GM12875 (cell line): ENCODE results near the gene CASZ1.

ENCODE experiments used
- H3K4me3 ChIP-seq: one replicate; pipeline ENCODE4 v1.5.1; 2011; ENCODE audit warnings: low read depth, low read length, control low read depth
- TF ChIP-seq, protein P1 (sequence below): IDR thresholded peaks from 2 replicates; pipeline ENCODE4 v1.5.1; 2011; ENCODE audit warnings: low read depth, mild to moderate bottlenecking, control low read depth, inconsistent platforms, low read length, moderate library complexity, borderline replicate concordance; ENCODE audit not compliant: insufficient read depth

The CASZ1 gene

DNA sequence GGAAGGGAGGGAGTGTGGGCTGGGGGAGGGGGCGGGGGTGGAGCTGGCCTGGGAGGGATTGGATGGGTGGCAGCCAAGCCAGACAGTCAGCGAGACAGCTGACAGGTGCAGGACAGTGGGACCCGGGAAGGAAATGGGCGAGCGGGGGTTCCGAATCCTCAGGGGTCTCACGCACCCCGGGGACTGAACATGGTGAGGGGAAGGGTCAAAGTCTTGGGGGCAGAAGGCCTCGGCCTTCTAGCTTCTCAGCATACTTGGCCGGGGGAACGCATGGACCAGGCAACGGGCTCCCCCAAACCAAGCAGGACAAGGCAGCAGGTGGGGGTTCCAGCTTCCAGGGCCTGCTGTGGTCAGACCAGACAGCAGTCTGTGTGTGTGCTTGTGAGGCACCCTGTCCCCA is 23.1 kb downstream of the CASZ1 start:
- no peak overlapping the region for H3K4me3 ChIP-seq
- TF ChIP-seq, protein P1, sequence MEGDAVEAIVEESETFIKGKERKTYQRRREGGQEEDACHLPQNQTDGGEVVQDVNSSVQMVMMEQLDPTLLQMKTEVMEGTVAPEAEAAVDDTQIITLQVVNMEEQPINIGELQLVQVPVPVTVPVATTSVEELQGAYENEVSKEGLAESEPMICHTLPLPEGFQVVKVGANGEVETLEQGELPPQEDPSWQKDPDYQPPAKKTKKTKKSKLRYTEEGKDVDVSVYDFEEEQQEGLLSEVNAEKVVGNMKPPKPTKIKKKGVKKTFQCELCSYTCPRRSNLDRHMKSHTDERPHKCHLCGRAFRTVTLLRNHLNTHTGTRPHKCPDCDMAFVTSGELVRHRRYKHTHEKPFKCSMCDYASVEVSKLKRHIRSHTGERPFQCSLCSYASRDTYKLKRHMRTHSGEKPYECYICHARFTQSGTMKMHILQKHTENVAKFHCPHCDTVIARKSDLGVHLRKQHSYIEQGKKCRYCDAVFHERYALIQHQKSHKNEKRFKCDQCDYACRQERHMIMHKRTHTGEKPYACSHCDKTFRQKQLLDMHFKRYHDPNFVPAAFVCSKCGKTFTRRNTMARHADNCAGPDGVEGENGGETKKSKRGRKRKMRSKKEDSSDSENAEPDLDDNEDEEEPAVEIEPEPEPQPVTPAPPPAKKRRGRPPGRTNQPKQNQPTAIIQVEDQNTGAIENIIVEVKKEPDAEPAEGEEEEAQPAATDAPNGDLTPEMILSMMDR, result no peak

DNA sequence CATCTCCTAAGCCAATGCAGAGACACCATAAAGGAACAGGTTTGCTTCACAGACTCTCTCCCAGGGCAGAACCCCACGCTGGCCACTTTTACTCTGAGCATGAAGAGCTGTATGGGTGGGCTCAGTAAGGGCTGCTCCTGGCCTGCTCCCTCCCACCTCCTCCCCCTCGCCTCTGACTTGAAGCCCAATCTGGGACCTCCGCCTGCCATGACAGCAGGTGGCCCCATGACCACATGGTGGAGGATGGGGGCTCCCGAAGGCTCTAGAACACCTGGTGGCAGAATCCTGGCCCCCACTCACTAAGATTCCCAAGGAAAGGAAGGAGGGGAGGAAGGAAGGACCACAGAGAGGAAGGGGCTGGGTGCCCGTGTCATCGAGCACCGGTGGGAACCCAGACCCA is 23.7 kb downstream of the CASZ1 start:
- TF ChIP-seq, protein P1, result no peak
- H3K4me3 ChIP-seq, result no peak overlapping the region

DNA sequence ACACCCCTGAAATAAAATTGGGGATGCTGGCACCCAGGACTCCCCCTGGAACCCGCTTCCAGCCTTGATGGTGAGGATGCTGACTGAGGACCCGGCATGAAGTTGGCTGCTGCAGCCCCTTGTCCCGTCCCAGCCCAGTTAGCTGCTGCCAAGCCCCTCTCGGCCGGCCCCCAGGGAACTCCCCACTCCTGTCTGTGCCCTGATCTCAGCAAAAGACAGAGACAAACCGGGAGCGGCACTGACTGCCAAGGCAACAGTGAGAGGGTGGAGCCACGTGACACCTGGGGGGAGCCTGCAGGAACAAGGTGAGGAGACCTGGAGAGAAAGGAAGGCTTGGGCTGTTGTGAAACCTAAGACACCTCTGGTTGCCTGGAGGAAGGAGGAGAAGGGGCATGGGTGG is 24.7 kb downstream of the CASZ1 start:
- TF ChIP-seq, protein P1, result no peak
- no peak overlapping the region for H3K4me3 ChIP-seq

DNA sequence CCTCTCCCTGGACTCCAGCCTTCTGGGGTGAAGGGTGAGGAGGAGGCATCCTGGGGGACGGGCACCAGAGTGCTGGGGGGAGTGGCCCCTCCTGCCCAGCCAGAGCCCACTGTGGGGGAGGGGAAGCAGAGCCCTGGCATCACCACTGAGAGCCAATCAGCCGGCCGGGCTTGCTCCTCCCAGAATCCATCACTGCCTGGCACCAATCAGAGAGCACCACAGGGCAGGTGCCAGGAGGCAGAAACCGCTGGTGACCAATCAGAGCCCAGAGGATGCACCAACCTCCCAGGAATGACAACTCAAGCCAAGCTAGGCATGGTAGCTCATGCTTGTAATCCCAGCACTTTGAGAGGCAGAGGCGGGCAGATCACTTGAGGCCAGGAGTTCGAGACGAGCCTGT is 27.9 kb downstream of the CASZ1 start:
- TF ChIP-seq, protein P1, result no peak

DNA sequence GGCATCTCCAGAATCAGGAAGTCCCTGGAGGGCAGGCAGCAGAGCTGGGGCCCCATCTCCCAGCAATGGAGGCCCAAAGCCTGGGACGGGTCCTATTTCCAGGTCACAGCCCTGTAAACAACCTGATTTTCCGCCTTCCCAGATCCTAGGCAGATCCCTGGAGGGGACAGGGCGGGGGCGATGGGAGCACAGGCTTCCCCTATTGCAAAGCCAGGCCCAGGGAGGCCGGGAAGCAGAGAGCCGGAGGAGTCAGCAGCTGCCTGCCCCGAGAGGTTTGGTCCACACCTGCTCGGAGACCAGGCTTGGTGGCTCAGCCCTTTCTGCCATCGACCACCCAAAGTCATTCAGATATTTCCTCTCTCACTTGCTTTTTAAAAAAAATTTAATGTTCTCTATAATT is 29.2 kb downstream of the CASZ1 start:
- no peak overlapping the region for H3K4me3 ChIP-seq
- TF ChIP-seq, protein P1, result no peak

More for the DNA sequence above, 27.9 kb downstream of the CASZ1 start:
- H3K4me3 ChIP-seq, result no peak overlapping the region

DNA sequence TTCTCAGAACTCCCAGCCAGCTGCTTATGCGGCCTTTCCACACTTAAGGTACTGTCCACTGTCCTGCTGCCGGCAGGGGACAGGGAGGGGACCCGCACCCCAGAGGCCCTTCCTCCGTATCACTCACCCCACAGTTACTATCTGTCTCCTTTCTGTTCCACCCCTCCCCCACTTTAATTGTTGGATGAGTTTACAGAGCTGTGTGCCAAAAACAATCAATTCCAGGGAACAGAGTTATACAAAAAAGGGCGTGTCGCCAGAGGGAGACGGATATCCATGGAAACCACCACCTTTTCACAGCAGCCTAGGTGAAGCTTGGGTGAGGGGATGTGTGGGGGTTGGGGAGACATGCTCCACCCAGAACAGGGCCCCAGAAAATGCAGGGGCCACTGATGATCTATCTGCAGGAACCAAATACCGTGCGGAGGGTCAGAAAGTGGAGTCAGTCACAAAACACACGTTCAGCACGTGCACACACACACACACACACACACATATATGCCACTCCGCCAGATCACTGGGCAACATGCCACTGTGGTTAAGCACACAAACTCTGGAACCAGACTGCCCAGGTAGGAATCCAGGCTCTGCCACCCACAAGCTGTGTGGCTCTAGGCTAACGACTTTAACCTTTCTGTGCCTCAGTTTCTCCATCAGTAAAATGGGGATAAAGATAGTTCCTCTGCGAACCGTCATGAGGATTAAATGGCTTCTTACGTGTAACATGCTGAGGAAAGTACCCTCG is 30.5 kb downstream of the CASZ1 start:
- no peak overlapping the region for H3K4me3 ChIP-seq
- TF ChIP-seq, protein P1, result no peak

DNA sequence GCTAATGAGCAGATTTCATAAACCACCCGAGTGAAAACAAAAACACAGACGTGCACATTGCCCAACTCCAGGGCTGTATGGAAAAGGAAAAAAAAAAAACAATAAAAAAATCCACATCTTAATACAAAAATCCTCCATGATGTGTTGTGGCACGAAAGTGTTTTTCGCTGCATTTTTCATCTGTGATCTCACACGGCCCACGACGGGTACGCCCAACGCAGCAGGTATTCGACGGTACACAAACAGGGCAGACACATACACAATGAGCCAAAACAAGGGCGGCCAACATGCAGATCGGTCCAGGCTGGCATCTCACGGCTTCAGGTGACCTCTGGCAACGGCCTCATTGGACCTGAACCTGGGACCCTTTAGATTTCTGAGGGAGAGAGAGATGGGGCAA is 31.1 kb downstream of the CASZ1 start:
- TF ChIP-seq, protein P1, result no peak
- no peak overlapping the region for H3K4me3 ChIP-seq
